ENCODE measurements around the gene KATNAL1.
A peak's percentile ranks its signal among the peaks of the same experiment; 100 is the strongest.

The KATNAL1 gene

DNA sequence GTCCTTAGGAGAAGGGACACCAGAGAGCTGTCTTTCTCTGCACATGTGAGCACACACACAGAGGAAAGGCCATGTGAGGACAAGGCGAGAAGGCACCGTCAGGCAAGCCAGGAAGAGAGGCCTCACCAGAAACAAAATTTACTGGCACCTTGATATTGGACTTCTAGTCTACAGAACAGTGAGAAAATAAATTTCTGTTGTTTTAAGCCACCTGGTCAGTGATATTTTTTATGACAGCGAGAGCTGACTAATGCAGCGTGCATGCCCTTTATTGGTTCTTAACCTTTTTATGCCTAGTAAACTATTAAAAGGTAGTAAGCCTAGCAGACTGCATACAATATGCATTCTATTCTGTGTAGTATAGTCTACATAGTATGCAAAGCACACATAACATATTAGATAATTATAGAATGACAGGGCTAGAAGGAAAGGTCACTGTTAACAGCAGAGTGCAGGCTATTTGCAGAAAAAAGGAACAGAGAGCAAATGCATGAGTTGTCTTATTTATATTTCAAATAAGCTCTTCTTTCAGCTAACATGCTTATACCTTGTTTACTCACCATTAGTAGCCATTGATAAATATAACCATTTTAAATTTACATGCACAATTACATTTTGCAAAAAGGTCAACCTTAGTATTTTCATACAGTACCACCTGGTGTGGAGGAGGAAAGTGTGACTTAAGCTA, 25.2 kb upstream of the KATNAL1 start:
- DNase-seq, result no peak

- peak; percentile 24 for DNase-seq
Measured at GRCh38 chr13:30331331-30331771, 24.0 kb upstream of the KATNAL1 start.

DNA sequence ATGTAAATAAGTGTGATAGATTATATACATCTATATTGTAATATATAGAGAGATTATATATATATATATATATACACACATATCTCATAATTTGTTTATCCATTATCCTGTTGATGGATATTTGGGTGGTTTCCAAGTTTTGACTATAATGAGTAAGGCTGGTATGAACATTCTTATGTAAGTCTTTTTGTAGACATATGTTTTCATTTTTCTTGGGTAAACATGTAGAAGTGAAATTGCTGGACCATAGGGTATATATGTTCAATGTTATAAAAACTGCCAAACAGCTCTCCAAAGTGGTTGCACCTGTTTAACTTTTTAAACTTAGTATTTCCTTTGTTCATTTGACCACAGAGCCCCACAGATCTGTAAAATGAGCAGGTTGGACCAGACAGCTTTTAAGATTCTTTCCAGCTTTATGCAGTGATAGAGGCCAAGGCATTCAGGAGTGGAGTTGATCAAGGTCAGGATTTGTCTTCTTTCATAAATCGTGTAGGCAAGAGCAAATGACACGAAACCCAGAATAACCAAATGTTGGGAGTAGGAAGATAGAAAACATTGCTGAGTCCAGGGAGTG, 21.7 kb upstream of the KATNAL1 start:
- DNase-seq, result no peak

- DNase-seq, result no peak
Measured at GRCh38 chr13:30325668-30326067, 18.3 kb upstream of the KATNAL1 start.

GRCh38 chr13:30323524-30323923, 16.2 kb upstream of the KATNAL1 start:
- no peak for DNase-seq

- DNase-seq, result no peak
Measured at GRCh38 chr13:30322428-30322827, 15.1 kb upstream of the KATNAL1 start.

DNA sequence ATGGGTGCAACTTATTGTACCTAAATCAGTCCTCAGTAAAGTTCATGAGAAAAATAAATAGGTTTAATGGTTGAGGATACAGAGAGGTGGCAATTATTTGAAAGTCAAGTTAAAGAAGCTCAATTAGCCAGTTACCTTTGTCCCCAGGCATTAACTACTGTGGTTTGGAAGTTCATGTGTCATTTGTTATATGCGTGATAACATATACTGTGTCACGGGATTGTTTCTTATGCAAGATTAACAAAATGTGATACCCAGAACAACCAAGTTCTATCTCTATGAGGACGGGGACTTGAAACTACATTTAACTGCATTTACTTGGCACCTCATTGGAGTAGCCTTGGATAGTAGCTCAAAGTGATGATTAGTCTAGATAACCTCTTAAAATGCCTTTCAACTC, 13.9 kb upstream of the KATNAL1 start:
- DNase-seq, result no peak

DNA sequence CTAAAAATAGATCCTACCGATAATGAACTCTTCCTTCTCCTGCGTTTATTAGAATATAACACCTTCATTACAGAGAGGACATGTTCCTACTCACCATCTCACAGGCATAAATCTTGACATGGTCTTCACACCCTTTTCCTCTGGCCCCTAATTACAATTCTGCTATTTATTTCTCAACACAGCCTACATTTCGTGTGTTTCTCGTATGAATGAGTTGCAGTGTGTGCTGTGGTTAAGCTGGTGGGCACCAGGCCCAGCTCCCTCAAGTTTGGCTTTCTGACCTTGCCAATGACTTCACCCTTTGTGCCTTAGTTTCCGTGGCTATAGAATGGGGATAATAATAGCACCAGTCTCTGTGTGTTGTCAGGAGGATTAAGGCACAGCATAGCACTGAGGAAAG, 12.3 kb upstream of the KATNAL1 start:
- no peak for DNase-seq

DNA sequence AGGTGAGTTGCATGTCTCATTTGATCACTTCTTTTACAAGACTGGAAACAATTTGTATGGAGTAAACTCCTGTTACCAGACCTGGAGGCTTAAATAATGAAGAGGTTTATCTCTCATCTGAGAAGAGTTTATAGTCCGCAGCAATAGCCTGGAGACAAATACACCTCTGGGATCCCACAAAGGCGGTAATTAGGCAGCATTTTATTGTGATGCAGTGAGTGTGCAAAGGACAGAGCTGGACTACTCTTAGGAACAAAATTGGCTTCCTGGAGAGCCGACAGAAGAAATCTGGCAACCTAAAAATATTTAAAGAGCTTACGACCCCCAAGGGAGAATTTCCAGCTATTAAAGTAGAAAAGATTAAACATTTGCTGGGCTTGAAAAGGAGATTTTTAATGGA, 11.8 kb upstream of the KATNAL1 start:
- DNase-seq, result no peak

DNA sequence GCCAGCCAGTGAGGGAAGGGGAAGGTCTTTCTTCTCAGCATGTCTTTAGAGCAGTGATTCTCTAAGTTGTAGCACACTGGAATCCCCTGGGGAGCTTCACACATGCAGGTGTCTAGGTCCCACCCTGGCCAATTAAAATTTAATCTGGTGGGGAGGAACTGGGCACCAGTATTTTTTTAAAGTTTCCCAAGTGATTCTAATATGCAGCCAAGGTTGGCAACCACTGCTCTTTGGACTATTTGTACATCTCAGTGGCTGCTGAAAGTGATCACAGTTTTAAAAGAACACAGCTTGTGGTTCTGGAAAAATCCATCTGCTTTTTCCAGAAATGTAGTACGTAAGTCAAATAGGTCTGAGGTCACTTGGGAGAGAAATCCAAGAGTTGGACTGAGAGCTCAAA, 10.7 kb upstream of the KATNAL1 start:
- DNase-seq, result no peak

DNA sequence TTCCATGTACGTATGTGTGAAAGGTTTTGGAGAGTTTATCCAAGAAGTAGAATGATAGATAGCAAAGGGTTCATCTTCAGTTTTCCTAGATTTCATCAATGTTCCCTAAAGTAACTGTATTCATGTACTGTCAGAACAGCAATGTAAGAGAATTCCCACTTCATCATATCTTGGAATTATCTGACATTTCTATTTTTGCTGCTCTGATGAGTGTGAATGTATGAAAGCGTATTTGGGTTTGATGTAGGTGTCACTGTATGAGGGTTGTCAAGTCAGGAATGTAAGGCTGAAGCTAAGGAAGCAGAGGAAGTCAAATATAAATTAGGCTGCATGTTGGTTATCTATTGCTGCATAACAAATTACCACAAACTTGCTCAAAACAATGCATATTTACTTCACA, 7.2 kb upstream of the KATNAL1 start:
- no peak for DNase-seq

DNA sequence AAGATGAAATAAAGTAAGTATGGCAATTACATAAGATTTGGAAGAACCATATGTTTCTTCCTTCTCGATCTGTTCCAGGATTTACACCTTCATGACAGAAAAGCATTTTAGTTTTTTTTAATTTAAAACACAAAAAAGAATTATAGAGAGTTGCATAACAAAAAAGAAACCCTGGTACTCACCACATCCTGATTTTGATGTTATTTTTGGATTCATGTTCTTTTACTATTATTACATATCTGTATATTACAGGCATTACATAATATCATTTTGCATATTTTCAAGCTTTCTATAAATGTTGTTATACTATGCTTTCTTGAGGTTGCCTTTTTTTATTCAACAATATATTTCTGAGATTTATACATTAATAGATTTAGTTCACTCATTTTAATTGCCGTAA, 6.7 kb upstream of the KATNAL1 start:
- DNase-seq, result no peak

DNA sequence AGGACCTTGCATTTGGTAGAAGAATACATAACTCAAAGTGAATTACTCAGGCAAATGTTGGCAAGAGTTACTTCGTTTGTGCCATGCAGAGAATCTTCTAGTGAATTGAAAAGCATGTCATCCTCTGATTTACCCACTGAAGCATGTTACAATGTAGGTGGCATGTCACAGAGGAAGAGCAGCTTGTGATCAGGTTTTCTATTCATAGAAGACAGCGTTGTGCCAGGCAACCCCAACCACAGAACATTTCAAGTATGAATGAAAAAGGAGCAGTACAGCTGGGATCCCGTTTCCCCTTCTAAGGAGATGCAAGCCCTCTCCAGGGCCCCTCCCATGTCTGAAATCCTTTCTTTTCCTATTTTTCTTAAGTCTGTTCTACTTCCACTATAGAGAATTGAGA, 6.0 kb upstream of the KATNAL1 start:
- DNase-seq, result no peak

- DNase-seq, result no peak
Measured at GRCh38 chr13:30312904-30313303, 5.6 kb upstream of the KATNAL1 start.

DNA sequence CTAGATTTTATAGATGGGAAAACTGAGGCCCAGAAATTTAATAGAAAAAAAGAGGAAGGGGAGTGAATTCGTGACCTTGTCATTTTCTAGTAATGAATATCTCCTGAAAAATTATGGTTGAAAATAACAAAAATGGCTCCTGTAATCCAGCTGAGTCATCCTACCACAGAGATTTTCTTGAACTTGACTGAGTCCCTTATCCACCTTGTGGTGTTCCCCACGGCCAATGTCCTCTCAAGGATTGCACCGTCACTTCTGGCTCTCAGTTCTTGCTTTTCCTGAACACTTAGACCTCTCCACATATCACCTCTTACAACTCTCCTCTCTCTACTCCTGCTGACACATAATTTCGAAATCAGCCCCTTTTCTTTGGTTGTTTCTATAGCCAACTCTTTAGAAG, 1.2 kb upstream of the KATNAL1 start:
- DNase-seq, result peak; percentile 86

- DNase-seq, result peak; percentile 20
Measured at GRCh38 chr13:30307971-30308290, 580 bp upstream of the KATNAL1 start.

DNA sequence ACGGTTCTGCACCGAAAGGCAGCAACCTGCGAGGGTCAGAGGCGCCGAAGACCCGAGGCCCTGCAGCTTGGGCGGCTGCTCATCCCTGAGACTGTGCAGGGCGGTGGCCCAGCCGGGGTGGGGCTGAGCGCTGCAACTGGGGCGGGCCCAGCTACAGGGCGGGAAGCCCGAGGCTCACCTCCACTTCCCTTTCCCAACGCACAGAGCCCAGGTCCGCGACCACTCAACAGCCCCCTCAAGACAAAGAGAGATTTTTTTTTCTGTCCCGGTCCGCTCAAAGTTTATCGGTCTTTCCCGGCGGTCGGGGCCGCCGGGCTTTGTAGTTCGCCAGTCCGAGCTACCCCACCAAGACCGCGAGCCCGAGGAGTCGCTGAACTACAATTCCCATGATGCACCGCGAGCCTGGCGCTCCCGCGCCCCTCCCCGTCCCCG, 573 bp downstream of the KATNAL1 start:
- peak; percentile 97 for DNase-seq

DNA sequence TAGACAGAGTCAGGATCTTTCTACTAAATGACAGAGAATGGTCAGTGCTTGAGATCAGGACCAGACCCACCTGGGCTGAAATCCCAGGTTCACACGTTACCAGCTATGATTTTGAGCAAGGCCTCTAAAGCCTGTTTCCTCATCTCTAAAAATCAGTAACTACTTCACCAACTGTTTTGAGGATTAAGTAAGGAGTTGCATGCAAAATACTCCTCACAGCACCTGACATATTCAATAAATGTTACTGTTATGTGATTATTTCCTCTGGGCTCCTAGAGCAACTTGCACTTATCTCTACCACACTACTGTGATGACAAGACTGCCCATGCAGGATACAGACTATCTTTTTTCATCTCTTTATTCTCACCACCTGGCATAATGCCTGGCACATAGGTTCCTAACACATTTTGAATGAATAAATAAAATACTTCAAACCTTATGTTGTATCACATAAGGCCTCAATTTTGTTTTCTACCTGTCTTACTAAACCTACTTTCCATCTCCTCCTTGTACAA, 1.8 kb downstream of the KATNAL1 start:
- peak; percentile 59 for DNase-seq

GRCh38 chr13:30303269-30303668, 4.1 kb downstream of the KATNAL1 start:
- no peak for DNase-seq

DNA sequence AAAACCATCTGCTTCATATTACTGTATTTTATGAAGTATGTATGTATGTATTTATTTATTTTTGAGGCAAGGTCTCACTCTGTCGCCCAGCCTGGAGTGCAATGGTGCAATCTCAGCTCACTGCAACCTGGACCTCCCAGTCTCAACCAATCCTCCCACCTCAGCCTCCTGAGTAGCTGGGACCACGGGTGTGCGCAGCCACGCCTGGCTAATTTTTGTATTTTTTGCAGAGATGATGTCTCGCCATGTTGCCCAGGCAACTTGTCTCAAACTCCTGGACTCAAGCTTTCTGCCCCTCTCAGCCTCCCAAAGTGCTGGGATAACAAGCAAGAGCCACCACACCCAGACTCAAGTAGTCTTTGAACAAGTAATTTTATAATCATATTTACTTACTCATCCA, 5.5 kb downstream of the KATNAL1 start:
- no peak for DNase-seq

DNA sequence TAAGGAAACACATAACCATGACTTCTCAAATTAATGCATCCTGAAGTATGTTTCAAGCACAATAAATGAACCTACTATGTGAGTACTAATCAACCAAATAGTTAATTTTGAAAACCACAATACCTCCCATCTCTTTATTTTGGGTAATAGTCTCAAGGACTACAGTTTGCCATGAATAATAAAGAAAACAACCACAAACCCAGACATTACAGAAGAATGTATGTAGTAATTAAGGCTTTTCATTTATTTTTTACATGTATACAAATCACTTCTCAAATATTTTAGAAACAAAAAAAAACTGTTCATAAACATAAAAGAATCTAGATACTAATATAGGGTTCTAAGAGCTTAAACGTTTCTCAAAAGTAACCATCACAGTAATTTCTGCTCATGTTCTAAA, 6.8 kb downstream of the KATNAL1 start:
- no peak for DNase-seq

GRCh38 chr13:30299786-30300185, 7.6 kb downstream of the KATNAL1 start:
- DNase-seq, result no peak

- no peak for DNase-seq
Measured at GRCh38 chr13:30295116-30295515, 12.2 kb downstream of the KATNAL1 start.

- DNase-seq, result peak; percentile 61
Measured at GRCh38 chr13:30294004-30294403, 13.3 kb downstream of the KATNAL1 start.

- no peak for DNase-seq
Measured at GRCh38 chr13:30292325-30292724, 15.0 kb downstream of the KATNAL1 start.
